DMS153 treated with DMSO at 0.1 percent for 48 hours (cell line): ENCODE measurements around the gene MTA3.

Source experiments
- DNase-seq: peaks from one replicate; lab custom pipeline; 2025; ENCODE audit not compliant: unreplicated experiment; lab: John Stamatoyannopoulos, UW

Gene MTA3

GRCh38 chr2:42758751-42759150 is 190.3 kb downstream of the MTA3 start:
- DNase-seq, result no peak

GRCh38 chr2:42761554-42761953 is 193.1 kb downstream of the MTA3 start:
- no peak for DNase-seq

GRCh38 chr2:42762155-42762554 is 193.7 kb downstream of the MTA3 start:
- no peak for DNase-seq

- DNase-seq, result no peak
These were observed 194.7 kb downstream of the MTA3 start for GRCh38 chr2:42762823-42763804.

GRCh38 chr2:42764096-42764495 is 195.7 kb downstream of the MTA3 start, which contains the start of gene OXER1:
TSS of gene OXER1 (minus strand) at chr2:42764135. CDS start at chr2:42764062, 73 bp downstream.
- DNase-seq, result no peak

GRCh38 chr2:42764901-42765300 is 196.5 kb downstream of the MTA3 start:
- no peak for DNase-seq

- no peak for DNase-seq
These were observed 197.3 kb downstream of the MTA3 start for GRCh38 chr2:42765686-42766085.

- DNase-seq, result no peak
These were observed 198.9 kb downstream of the MTA3 start for GRCh38 chr2:42767080-42767898.

- DNase-seq, result no peak
These were observed 199.7 kb downstream of the MTA3 start for GRCh38 chr2:42767899-42768705.

- no peak for DNase-seq
These were observed 200.3 kb downstream of the MTA3 start for GRCh38 chr2:42768706-42769256.

- no peak for DNase-seq
These were observed 201.3 kb downstream of the MTA3 start for GRCh38 chr2:42769583-42770287.

- DNase-seq, result peak; percentile 31
These were observed 202.1 kb downstream of the MTA3 start for GRCh38 chr2:42770288-42771131.

GRCh38 chr2:42771546-42772153 is 203.2 kb downstream of the MTA3 start:
- DNase-seq, result no peak

GRCh38 chr2:42775186-42775585 is 206.8 kb downstream of the MTA3 start:
- no peak for DNase-seq

- no peak for DNase-seq
These were observed 207.4 kb downstream of the MTA3 start for GRCh38 chr2:42775810-42776209.

- DNase-seq, result no peak
These were observed 209.7 kb downstream of the MTA3 start for GRCh38 chr2:42777883-42778805.

GRCh38 chr2:42781181-42781580 is 212.7 kb downstream of the MTA3 start:
- DNase-seq, result no peak

GRCh38 chr2:42783511-42783910 is 215.1 kb downstream of the MTA3 start:
- no peak for DNase-seq
